ENCODE measurements around the gene ATRNL1.

Gene ATRNL1

DNA sequence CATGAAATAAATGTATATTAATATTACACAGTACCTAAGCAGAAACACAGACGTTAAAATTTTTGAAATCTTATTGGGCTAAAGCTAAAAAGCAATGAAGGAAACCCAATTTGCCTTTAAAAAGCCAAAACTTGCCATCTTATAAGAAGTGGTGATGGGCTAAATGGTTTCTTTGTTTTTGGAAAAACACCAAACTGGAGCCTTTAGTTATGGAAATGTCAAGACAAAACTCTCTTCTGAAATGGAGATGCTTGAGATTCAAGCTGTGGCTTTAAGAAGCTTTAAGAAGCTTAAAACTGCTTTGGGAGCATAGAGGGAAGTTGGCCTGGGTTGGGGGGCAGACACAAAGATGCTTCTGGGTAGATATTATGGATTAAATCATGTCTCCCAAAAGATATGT is 902.9 kb downstream of the ATRNL1 start:
- no peak for DNase-seq

GRCh38 chr10:115998301-115998700 is 905.1 kb downstream of the ATRNL1 start:
- DNase-seq: no peak
